MM.1S (cell line): Measurements from ENCODE around the gene GPATCH4.

Experiments used
- EZH2phosphoT487 ChIP-seq: fragments of 300-600 bp; sonication (generic); IDR thresholded peaks from 2 replicates; pipeline ENCODE4 v1.6.1; 2018; ENCODE audit warnings: antibody characterized with exemption, low read length
- TF ChIP-seq, protein P1 (sequence below): fragments of 300-600 bp; sonication (generic); IDR thresholded peaks from 2 replicates; pipeline ENCODE4 v1.5.1; 2016; ENCODE audit warnings: antibody characterized with exemption, low read length, mixed read lengths

DNA sequence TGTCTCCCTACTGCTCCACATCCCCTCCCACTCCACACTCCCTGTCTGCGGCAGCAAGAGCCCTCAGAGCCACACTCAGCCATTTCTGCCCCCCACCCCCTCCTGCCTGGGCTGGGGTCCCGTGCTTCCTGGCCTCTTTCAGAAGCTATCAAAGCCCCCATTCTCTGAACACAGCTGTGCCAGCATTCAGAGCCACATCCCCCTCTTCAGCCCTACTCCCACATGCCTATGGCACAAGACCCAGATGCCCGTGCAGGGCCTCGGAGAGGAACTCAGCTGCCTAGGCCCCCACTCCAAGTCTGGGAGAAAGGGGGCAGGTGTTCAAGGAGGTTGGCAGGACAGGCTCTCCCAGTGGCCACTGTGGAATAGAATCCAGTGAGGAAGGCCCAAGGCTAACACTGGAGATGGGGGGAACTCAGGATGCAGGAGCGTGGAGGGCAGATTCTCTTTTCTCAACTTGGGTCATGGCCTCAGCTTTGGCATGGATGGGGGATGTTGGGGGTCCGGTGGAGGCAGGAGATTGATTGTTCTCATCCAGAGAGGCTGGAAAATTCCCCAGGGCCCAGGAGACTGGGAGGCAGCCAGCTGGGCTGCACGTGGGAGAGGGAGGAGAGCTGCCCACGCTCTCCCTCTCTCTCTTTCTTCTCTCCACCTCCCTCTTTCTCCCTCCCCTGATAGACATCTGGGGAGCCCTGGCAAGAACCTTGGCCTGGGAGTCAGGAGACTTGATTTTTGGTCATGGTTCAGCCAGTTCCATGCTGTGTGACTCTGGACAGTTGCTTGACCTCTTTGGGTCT is 37.1 kb upstream of the GPATCH4 start:
- TF ChIP-seq, protein P1, sequence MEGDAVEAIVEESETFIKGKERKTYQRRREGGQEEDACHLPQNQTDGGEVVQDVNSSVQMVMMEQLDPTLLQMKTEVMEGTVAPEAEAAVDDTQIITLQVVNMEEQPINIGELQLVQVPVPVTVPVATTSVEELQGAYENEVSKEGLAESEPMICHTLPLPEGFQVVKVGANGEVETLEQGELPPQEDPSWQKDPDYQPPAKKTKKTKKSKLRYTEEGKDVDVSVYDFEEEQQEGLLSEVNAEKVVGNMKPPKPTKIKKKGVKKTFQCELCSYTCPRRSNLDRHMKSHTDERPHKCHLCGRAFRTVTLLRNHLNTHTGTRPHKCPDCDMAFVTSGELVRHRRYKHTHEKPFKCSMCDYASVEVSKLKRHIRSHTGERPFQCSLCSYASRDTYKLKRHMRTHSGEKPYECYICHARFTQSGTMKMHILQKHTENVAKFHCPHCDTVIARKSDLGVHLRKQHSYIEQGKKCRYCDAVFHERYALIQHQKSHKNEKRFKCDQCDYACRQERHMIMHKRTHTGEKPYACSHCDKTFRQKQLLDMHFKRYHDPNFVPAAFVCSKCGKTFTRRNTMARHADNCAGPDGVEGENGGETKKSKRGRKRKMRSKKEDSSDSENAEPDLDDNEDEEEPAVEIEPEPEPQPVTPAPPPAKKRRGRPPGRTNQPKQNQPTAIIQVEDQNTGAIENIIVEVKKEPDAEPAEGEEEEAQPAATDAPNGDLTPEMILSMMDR = no peak
- no peak for TF ChIP-seq EZH2phosphoT487
